Measurements from ENCODE around the gene IFNL1.
"Not testable (repeated sequence)": the region's sequence is repeated elsewhere in the genome, so short reads cannot be mapped to it uniquely, and the experiment has no call there.

Gene IFNL1

DNA sequence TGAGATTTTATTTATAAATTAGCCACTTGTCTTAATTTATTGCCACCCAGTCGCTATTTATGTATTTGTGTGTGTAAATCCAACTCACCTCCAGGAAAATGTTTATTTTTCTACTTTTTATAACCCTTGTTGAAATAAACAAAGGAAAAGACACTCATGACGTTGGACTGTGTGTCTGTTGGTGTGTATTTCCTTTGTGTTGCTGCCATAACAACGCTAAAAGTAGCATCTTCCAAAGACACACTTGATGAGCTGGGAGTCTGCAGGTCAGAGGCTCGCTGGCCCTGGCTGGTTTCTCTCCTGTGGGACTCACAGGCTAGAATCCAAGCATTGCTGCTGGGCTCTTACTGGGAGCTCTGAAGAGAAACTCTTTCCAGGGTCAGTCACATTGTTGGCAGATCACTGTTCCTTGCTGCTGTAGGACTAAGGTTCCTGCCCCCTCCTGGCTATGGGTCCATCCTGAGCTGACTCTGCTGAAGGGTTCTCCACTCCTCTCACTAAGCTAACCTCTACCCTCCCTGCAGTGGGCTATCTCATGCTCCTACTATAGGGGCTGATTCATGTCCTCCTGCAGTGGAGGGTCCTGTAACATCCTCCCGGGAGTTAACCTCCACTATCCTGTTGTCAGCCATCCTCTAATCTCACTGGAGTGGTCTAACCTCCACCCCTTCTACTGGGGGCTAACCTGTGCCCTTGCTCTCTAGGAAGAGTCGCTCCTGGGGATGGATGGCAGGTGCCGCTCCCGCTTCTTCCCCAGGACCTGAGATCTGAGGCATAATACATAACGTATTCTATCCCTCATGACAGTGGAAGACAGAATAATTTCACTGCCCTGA is 26.0 kb upstream of the IFNL1 start:
- no peak for DNase-seq (ENCODE audit: low read depth, low spot score)

DNA sequence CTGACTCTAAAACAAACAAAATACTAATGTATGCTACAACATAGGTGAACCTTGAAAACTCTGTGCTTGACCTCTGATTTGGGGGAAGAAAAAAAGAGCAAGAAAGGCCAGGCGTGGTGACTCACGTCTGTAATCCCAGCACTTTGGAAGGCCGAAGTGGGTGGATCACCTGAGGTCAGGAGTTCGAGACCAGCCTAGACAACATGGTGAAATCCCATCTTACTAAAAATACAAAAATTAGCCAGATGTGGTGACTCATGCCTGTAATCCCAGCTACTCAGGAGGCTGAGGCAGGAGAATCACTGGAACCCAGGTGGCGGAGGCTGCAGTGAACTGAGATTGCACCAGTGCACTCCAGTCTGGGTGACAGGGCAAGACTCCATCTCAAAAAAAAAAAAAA is 22.3 kb upstream of the IFNL1 start:
- DNase-seq (ENCODE audit: low read depth, low spot score), result not testable (repeated sequence)

DNA sequence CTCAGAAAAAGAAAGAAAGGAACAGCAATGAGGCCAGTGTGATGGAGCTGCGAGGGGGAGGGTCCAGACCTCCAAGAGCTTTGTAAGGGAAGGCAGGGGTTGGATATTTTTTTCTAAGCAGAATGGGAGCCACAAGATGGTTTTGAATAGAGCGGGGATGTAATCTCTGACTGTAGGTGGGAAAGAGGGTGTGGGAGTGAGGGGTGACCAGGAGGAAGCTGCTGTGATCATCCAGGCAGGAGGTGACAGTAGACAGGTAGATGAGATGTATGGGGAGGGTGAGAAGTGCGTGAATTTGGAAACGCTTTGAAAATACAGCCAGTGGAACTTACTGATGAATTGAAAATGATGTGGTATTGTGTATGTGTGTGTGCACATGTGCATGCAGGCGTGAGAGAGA is 20.6 kb upstream of the IFNL1 start:
- no peak for DNase-seq (ENCODE audit: low read depth, low spot score)

DNA sequence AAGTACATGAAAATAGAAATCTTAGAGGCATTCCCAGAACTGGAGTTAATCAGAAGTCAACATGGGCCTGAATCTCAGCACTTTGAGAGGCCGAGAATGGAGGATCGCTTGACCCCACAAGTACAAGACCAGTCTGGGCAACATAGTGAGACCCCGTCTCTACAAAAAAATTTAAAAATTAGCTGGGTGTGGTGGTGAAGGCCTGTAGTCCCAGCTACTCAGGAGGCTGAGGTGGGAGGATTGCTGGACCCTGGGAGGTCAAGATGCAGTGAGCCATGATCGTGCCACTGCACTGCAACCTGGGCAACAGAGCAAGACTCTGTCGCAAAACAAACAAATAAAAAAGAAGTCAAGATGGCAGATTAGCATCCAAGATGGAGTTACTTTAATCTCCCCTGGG is 19.5 kb upstream of the IFNL1 start:
- DNase-seq (ENCODE audit: low read depth, low spot score), result no peak

DNA sequence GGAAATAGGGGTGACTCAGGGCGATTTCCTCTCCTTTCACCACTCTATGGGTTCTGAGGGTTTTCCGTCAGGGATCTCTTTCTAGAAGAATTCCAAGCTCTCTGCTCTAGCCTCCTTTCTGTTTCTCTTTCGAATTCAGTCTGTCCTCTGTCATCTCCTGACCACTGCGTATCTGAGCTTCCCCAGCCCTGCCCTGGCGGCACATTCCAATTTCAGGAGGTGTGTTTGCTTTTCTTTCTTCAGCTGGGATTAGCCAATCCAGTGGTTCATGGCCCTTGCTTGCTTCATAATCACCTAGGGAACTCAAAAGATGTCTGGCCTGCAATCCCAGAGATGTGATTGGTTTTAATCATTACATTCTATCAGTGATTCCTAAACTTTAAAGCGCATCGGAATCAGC is 18.6 kb upstream of the IFNL1 start:
- DNase-seq (ENCODE audit: low read depth, low spot score), result no peak

DNA sequence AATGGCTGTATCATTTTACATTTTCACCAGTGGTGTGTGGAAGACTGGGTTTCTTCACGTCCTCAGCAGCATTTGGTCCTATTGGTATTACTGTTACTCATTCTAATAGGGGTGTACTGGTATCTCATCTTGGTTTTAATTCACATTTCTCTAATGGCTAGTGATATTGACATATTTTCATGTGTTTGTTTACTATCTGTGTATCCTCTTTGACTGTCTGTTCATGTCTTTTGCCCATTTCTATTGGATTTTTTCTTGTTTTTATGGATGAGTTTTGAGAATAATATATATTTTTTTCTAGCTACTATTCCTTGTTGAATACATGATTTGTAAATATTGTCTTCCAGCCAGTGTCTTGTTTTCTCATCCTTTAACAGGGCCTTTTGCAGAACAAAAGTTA is 14.2 kb upstream of the IFNL1 start:
- no peak for DNase-seq (ENCODE audit: low read depth, low spot score)

DNA sequence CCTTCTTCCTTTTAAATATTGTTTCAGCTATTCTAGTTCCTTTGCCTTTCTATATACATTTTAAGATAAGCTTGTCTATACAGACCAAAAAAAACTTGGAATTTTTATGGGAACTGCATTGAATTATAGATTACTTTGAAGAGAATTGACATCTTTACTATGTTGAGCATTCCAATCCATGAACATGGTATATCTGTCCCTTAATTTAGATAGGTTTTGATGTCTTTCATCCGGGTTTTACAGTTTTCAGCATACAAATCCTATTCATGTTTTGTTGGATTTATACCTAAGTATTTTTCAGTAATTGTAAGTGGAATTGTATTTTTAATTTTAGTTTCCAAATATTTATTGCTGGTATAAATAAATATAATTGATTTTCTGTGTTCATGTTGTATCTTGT is 12.2 kb upstream of the IFNL1 start:
- DNase-seq (ENCODE audit: low read depth, low spot score), result no peak

DNA sequence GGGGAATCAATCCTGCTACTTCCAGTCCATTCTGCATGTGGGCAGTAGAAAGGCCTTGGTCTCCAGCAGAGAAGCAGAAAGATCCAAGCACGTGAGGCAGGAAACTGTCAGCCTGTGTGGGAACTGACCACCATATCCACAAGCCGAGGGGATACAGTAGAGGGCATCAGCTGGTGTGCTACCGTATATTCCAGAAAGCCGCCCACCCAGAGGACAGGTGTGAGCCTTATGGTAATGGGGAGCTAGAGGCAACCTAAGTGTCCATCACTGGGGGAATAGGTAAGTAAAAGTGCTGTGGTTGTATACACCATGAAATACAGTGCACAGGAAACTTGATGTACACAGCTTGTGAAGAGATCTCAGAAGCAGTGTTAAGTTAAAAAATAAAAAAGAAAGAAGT is 2.8 kb upstream of the IFNL1 start:
- no peak for DNase-seq (ENCODE audit: low read depth, low spot score)

DNA sequence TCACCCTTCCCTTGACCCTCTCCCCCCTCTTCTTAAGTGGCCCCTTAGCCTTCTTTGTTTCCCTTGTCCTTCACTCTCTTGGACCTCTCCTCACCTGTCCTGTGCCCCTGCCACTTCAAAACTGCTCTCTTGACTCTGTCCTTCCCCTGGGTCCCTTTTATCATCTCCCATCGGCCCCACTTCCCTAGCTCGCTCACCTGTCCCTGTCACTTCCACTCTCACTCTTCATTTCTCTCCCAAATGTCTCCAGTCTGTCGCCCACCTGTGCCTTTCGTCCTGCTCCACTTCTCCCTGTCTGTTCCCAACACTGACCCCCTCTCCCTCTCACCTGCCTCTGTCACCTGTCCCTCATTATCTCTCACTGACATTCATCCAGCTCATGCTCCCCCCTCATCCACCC is 699 bp downstream of the IFNL1 start:
- DNase-seq (ENCODE audit: low read depth, low spot score), result no peak

DNA sequence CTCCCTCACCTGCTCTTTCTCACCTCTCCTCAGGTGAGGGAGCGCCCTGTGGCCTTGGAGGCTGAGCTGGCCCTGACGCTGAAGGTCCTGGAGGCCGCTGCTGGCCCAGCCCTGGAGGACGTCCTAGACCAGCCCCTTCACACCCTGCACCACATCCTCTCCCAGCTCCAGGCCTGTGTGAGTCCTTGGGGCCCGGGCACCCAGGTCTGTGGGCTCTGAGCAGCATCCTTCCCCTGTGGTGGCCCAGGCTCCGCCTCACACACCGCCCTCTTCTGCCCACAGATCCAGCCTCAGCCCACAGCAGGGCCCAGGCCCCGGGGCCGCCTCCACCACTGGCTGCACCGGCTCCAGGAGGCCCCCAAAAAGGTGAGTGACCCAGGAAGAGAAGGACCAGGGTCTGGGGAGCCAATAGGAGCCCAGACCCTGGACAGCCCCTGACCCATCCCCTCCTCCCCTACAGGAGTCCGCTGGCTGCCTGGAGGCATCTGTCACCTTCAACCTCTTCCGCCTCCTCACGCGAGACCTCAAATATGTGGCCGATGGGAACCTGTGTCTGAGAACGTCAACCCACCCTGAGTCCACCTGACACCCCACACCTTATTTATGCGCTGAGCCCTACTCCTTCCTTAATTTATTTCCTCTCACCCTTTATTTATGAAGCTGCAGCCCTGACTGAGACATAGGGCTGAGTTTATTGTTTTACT is 1.9 kb downstream of the IFNL1 start:
- DNase-seq (ENCODE audit: low read depth, low spot score), result no peak

DNA sequence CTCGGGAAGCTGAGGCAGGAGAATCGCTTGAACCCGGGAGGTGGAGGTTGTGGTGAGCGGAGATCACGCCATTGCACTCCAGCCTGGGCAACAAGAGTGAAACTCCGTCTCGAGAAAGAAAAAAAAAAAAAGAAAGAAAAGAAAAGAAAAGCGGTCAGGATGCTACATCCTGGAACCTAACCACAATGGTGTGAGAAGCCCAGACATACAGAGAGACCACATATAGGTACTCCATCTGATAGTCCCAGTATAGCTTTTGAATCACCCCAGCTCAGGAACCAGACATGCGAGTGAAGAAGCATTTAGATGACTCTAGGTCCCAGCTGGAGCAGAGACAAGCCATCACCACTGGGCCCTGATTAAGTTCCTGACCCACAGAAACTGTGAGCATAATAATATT is 3.2 kb downstream of the IFNL1 start:
- DNase-seq (ENCODE audit: low read depth, low spot score), result no peak

DNA sequence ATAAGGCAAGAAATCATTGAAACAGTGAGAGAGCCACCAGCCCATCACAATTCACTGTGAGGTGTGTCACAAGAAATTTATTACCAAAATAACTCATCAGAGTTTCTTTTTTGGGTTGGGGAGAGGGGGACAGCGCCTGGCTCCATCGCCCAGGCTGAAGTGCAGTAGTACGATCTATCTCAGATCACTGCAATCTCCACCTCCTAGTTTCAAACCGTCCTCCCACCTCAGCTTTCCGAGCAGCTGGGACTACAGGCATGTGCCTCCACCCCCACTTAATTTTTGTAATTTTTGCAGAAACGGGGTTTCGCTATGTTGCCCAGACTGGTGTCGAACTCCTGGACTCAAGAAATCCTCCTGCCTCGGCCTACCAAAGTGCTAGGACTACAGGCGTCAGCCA is 3.6 kb downstream of the IFNL1 start:
- DNase-seq (ENCODE audit: low read depth, low spot score), result no peak

DNA sequence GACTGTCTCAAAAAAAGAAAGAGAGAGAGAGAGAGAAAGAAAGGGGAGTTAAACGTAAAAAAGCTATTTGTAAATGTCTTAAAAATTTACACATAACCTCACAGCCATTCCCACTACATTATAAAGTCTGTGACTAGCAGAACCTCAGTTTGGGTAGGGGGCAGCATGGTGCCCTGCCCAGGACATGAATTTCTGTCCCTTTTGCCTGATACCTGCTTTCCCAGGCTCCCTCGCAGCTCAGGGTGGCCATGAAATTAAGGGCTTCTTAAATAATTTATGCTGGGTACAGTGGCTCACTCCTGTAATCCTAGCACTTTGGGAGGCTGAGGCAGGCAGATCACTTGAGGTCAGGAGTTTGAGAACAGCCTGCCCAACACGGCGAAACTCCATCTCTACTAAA is 4.8 kb downstream of the IFNL1 start:
- no peak for DNase-seq (ENCODE audit: low read depth, low spot score)

DNA sequence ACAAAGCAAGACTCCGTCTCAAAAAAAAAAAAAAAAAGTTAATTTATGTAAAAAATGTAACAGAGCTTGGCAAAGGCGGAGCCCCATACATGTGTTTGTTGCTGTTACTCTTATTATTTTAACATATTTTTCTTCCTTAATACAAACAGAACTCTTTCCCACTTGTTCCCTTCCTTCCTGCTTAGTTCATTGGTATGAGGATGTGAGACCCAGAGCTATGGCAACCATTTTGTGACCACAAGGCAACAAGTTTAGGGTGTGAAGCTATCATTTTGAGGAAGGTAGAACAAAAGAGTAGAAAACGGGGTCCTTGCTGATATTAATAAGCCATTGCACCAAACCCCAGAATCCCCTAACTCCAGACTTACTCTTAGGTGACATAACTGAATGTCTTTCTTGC is 5.4 kb downstream of the IFNL1 start:
- DNase-seq (ENCODE audit: low read depth, low spot score), result no peak

DNA sequence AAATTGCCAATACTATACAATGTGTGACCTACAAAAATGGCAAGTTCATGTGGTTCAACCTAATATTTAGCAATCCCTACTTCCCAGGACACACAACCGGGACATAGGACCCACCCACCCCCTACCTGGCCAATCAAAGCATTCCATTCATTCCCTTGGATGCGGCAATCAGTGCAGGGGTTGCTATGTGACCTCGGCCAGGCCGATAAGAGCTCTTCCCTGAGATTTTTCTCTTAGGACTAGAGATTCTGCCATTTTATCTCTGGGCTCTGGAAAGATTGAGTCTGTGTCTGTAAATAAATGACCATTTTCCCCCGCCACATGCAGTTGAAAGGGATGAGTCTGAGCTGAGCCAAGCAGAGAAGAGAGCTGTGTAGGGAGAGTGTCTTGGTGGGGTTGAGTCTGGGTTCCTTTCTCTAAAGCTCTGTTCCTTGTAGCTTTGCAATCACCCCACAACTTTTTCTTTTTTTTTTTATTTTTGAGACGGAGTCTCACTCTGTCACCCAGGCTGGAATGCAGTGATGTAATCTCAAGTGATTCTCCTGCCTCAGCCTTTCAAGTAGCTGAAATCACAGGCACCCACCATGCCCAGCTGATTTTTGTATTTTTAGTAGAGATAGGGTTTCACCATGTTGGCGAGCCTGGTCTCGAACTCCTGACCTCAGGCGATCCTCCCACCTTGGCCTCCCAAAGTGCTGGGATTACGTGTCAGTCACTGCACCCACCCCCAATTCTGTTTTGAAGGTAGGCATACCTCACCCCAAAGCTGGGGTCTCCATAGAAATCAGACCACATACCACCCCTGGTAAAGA is 7.4 kb downstream of the IFNL1 start:
- no peak for DNase-seq (ENCODE audit: low read depth, low spot score)

DNA sequence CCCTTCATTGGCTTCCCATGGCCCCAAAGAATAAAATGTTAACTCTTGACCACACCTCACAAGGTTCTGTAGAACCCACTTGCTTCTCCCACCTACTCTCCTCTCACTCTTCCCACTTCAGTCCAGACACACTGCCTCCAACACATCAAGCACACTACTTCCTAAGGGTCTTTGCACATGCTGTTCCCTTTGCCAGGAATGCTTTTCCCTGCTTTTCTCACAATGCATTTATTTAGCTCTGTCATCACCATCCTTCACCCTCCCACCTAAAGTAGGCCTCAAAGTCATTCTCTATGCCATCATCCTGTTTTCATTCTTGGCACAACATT is 7.9 kb downstream of the IFNL1 start:
- DNase-seq (ENCODE audit: low read depth, low spot score), result no peak

DNA sequence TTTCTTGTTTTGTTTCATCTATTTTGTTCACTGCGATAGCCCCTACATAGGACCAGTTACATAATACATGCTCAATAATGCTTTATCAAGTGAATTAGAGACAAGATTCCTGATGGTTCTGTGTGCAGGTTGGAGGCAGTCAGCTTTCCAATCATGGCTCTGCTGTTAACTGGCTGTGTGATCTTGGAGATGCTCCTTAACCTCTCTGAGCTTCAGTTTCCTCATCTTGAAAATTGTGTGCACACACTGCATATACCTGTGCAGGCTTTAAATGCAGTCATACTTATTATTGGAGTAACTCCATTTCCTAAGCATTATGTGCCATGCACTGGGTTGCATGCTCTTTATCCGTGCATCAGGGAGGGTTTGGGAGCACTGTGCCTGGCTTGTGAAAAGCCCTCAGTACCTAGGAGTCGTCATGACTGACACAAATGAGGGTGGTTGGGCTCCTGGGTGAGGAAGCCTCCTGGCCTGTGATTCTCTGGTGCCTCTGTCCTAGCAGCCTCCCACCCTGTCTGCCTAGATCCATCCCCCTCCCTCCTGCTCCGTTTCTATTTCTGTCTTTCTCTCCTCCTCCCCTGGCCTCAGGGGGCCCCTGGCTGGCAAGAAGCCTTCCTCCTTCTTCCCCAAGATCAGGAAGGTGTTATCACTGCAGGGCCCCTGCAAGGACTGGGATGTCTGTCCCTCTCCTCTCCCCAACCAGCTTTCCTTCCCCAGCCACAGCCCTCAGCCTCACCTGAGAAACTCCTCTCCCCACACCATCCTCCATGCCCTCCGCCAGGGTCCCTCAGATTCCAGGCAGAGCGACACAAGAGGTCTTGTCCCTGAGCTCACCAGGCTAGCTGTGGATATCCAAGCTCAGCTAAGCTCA is 8.7 kb downstream of the IFNL1 start:
- DNase-seq (ENCODE audit: low read depth, low spot score), result no peak

DNA sequence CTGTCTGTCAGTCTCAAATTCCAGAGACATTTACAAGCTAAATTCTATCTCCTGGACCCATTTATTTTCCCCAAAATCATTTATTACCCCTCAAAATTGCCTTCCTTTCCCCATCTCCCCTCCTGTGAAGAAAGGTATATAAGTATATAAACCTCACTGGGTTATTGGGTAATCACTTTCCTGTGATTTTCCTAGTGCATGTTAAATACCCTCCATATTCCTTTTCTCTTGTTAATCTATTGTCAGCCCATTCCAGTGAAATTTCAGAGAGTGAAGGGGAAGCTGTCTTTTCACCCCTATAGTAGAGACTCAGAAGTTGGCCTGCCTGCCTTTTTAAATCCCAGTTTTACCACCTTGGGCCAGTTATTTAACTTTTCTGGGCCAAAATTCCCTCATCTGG is 9.9 kb downstream of the IFNL1 start:
- DNase-seq (ENCODE audit: low read depth, low spot score), result no peak

DNA sequence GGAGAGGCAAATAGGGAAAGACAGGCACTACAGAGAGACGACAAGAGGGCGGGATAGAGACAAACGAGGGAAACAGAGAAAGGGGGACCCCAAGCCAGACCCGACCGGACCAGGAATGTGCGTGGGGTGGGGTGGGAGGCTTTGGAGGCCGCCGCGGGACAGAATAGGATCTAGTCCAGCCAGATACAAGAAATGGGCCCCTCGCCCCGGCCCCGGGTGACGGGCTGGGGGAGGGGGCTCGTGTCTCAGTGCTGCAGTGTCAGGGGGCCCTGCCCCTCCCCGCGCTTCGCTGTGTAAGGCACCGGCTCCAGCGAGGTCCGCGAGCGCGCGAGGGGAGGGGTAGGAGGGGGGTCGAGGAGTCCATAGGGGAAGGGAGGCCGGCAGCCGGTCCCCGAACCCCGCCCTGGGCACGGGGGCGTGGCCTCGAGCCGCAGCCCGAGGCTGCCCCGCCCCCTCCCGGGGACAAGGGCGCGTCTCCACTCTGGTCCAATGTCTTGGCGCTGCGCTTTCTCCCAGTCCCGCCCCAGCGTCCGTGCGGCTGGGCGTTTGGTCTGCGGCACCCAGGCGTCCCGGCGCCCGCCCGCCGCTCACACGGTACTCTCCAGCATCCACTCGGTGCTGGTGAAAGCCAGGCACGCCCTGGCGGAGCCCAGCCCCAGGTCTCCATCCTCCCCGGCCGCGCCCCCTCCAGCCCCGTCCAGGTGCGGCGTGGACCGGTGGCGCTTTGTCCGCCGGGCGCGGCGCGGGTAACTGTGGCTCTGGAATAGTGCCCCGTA is 11.0 kb downstream of the IFNL1 start:
- no peak for DNase-seq (ENCODE audit: low read depth, low spot score)

DNA sequence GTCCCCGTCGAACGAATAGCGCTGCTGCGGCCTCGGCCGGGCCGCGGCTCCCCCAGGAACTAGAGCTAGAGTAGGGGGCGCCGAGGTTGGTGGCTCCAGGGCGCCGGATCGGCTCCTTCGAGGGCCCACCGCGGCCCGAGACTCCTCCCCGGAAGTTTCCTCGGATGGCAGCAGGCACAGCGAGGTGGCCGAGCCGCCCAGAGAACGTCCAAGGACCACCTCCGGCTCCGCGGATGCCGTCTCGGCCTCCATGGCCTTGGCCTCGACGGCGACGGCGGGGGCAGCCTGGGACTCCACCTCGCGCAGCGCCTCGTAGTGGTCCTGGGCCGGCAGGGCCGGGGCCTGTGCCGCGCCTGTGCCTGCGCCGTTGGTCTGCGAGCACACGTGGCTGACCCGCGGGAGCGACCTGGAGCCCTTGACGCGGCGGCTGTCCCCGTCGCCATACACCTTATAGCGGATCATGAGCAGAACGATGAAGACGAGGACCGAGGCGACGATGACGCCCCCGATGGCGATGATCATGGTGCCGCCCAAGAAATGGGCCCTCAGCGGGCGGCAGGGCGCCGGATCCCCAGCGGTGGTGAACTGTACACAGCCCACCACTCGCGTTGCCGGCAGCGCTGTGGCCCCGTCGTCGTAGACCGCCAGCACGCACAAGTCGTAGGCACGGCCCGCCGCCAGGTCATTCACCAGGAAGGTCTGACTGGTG is 11.8 kb downstream of the IFNL1 start:
- no peak for DNase-seq (ENCODE audit: low read depth, low spot score)
